Right lung (tissue), 5 donors: ENCODE data around the gene CDS1. TPM values are rescaled to one million over a fixed set of nuclear protein-coding genes. Genes with fewer than 3 reads are reported as not detected.
"Not testable (repeated sequence)": the region's sequence is repeated elsewhere in the genome, so short reads cannot be mapped to it uniquely, and the experiment has no call there.

Experiments used
- DNase-seq, 2 donors: peaks; one replicate each; pipeline ENCODE4 v3.0.0-alpha.2; 2013
- polyA plus RNA-seq, 5 donors: library from polyadenylated mRNA; unstranded; fragments of 120-200 nt; gene quantifications; one replicate each; pipeline versions ENCODE4 v1.2.1 to v1.2.3, GENCODE V29; 2013; ENCODE audit warnings: inconsistent platforms in 1 of 5, low replicate concordance in 1 of 5; ENCODE audit not compliant: insufficient read length in 5 of 5, insufficient read depth in 1 of 5

CDS1 gene
- polyA plus RNA-seq, 5 donors: 12.0 to 20.2 (median 16.5) TPM

DNA sequence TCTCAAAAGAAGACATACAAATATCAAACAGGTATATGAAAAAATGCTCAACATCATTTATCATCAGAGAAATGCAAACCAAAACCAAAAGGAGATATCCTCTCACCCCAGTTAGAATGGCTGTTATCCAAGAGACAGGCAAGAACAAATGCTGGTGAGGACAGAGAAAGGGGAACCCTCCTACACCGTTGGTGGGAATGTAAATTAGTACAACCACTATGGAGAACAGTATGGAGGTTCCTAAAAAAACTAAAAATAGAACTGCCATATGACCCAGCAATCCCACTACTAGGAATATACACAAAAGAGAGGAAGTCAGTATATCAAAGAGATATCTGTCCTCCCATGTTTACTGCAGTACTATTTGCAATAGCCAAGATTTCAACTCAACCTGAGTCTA, 83.5 kb downstream of the CDS1 start:
- no peak for DNase-seq

DNA sequence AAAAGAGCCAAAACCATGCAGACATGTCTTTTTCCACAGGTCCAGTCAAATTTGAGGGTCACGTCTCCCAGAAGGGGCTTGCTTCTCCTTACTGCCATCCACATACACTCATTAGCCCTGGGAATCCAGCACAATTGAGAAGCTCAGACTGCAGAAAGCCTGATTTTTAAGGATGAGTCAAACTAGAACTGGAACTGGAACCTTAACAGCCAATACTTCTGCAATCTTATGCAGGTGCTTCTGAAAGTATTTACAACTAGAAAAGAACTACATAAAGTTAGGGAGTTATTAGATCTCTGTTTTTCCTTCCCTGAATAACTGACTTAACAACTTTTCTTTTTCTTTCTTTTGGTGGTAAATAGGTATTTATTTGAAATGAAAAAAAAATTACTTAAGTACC, 86.3 kb downstream of the CDS1 start:
- no peak for DNase-seq

DNA sequence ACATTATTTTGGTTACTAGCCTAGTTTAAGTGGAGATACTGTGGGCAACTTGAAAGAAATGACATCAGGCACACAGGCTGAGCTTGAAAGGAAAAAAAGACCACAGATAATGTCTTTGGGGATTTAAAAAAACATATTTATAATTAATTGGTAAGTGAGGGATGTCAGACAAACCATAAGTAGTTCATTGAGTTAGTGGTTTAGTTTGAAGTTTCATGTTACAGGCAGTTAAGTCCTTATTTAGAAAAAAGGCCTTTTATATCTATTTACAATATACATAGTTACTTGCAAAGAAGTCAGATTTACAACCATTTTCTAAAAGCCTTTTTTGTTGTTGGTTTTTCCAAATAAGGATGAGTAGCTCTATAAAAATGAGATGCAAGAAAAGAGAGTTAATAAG, 89.2 kb downstream of the CDS1 start:
- DNase-seq: no peak

DNA sequence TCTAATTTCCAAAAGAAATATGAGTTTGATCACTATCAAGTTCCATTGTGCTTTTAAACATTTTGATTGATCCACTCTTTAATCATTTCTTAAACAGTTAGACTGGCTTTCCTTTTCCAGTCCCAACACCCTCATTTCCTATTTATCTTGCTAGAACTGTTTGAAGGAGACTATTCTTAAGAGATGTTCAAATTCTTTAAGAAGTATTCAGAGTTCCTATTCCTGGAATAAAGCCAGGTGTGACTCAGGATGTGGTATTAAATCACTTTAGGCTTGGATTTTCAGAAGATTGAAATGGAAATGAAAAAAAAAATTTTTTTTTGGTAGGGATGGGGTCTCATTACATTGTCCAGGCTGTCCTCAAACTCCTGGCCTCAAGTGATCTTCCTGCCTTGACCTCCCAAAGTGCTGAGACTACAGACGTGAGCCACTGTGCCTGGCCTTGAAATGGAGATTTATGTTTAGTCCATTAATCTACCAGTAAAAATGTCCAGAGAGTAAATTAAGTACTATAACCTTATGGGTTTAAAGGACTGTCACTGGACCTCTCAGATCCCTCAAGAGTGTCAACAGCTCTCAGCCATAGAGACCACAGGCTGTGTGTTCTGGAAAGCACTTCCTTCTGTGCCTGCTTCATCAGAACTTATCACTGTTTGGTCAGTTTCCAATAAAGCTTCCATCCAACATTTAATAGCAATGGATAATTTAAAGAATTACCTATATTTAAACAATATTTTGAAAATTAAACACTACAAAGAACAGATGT, 90.7 kb downstream of the CDS1 start:
- no peak for DNase-seq

DNA sequence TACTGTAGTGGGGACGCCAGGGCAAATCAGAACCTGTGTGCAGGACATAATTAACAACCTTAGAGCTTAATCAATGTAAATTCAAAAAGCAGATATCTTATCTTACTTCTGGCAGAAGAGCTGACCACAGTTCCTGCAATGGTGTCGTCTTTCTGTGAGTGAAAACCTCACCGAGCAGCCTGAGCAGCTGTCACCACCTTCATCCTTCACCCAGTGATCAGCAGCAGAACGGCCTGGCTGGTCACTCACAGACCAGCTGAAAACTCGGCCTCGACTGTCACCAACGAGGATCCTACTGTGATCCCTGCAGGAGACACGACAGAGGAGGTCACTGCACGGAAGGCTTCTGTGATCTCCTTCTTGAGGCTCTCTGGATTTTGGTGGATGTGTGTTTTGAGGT, 94.2 kb downstream of the CDS1 start:
- no peak for DNase-seq

DNA sequence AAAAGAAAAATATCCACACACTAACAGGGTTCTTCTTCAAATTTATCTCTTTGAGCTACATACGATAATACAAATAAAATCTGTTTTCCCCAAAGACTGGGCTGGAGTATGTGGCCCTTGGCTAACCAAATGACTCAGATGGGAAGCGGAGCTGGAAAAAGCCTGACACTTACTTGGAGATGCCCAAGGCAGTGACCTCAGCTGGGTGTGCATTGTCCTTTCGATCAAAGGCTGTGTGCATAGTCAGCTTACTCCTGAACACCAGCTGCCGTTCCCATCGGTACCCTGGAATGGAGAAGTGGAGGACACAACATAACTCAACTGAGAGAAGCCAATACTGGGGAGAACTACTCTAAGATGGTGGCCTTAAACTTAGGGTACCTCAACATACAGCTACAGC, 95.1 kb downstream of the CDS1 start:
- no peak for DNase-seq

DNA sequence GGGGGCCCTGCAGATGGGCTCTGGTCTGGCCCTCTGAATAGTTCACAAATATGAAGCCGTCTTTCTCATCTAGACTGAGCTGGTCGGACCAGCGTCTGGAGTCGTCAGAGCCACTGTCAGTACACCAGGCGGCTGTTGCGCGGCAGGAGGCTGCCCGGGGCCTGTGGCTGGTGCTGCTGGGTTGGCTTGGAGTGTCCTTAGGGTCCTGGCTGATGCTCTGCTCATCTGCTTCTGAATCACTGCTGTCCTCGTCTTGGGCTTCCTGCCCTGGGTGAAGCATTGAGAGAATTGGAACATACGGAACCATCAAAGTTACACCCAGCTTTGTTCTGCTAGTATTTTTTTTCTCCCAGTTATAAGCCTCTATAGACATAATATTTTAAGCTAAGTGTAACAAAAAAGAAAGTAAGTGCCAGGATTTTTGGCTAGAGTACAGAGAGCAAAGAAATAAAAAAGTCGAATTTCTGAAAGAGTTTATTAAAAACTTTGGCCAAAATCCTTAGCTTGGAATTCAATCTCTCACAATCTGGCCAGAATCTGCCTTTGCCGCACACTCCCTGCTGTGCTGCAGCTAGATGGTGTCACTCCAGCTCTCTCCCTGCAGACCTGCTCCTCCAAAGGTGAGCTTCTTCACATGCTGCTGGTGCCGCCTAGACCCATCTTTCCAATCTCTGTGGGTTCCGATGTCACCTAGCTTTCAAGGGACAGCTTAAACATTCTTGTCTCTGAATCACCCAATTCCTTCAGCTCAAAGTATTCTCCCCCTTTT, 96.2 kb downstream of the CDS1 start:
- DNase-seq: no peak

DNA sequence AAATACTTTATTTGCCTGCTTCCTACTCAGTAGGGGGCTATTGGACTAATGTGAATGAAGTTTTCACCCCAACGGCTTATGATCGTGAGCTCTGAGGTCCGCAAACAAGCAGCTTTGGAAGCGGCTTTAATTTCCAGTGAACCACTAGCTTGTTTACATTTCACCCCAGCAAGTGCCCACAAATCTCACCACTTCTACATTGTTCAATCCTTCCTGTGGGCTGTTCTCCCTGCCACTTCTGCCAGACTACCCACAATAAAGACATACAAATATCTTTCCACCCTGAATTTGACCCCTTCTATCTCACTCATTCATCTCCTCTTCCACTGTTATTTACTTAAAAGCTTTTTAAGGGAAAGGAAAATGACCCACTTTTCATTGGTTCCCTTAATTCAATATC, 98.0 kb downstream of the CDS1 start:
- no peak for DNase-seq

DNA sequence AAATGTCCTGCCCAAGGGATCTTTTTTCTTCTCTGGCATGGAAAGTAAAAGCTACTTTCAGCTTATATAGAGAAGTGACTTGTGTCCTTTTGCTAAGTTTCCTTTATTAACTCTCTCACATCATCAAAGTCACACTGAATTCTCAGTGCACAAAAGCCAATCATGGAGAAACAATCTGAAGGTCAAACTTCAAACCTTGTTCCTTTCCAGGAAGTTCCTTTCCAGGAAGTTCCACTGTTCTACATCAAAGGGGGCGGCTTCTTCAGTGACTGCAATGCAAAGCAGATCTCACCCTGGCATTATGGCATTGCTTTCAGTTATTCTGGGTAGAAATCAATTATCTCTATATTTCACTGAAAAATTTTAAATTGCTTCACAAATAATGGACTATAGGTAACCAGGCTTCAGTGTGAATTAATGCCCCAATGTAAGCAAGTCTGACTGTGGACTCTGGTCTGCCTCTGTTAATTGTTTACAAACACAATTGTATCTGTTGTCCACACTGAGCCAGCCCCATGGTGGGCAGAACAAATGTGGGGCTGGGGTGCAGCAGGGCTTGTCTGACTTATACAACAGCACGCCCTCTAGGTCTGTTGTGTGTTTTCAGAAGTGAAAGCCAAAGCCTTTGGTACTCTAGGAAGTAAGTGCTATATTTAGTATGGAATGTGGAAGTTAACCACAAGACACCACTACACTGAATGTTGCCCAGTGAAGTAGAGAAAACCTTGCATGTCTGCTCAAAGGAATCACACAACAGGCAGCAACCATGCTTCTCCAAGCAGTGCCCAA, 98.8 kb downstream of the CDS1 start:
- DNase-seq: peak; percentile 8 to 10

DNA sequence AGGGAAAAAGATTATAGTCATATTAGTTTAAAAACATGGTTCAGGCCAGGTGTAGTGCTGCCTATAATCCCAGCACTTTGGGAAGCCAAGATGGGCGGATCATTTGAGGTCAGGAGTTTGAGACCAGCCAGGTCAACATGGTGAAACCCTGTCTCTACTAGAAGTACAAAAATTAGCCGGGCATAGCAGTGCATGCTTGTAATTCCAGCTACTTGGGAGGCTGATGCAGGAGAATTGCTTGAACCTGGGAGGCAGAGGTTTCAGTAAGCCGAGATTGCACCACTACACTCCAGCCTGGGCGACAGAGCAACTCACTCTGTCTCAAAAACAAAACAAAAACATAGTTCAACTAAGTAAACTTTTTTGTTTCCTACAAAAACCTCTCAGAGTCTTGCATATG, 99.7 kb downstream of the CDS1 start:
- DNase-seq: not testable (repeated sequence)

DNA sequence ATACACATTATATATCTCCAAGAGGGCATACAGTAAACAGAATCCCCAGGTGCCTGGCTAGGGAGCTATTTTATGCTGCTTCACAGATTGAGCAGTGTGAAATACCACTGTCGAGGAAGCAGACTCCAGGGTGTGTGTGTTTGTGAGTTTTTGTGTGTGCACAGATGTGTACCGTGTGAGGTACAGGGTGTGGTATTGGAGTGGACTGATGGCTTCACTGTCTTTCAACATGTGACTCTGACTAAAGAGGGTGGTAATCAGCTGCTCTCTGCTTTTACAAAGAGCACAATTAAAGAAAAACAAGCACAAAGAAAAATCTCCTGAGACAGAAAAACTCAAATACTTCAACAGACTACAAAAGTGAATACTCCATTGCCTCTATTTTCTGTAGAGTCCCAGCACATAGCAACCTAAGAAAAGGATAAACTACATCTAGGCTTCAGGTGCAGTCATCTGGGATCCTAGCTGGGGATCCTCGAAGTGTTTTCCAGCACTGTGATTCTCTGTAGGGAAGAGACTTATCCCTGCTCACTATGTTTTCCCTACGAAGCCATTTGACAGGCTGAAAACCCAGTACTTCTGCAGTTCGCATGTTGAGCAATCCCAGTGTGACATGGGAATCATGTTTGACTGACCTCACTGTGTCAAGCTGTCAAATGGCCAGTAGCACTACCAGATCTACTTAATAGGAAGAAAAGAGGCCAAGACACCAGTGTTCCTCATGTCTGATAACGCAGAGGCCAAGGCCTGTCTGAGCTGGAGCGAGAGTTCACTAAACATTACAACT, 100.3 kb downstream of the CDS1 start:
- no peak for DNase-seq

DNA sequence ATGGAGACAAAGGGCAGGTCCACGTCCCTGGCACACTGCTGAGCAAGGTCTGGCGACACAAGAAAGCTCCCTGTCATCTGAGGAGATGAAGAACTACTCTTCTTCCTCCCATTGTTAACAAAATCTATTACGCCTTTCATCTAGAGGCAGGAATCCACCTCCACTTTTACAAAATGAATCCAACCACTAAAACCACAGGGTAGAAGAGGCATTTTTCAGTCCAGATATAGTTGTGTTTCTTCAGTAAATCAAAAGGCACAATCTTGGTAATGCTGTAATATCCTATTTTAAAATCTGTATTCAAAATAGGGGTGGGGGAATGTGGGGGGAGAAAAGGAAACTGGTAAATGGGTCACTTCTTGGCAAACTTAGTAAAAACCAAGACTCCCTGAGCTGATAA, 101.4 kb downstream of the CDS1 start:
- DNase-seq: no peak

DNA sequence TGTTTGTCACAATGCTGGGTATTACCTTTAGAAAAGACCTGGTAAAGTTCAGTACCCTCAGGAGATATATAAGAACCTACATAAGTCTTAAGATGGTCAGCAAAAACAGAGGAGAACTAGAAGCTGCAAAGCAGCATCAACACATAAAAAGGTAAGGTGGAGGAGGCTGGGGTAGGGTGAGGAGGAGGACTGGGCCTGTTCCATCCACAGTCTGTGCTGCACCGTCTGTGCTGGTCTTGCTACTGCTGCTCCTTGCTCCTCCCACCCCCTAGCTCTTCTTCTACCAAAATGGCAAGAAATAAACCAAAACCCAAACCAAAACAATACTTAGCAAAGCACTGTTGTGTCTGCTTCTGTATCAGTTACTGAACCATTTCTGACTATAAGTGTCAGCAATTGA, 102.2 kb downstream of the CDS1 start:
- no peak for DNase-seq

DNA sequence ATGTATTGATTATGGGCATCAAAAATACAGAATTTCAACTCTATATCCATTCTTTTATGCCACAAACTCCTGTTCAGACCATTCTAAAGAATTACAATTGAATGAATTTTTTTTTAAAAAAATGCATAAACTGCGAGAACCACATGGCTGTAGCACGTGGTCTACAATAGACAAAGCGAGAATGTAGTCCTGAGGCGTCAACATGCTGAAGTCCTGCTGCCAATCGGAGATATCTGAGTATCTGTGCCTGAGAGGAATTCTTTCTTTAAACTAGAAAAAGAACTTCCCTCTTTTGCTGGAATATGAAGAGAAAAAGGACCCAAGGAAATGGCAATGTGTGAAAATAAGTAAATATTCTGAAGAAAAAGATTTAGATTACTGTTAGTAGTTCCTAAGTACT, 105.7 kb downstream of the CDS1 start:
- no peak for DNase-seq

DNA sequence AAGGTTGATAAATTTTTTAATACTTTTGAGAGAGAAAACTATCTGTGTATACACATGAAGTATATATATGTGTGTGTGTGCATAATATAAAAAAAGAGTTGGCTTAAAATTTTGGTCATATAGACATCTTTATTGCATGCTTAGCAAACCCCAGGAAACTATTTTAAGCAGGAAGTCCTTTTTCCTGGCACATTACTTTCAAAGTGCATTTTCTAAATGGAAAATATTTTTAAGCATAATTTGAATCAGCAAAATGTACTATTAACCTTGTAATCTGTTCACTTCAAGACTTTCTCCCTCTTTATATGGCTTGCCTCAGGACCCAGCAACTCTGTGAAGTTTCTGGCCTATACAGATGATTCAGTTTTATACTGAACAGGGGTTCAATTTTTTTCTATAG, 106.3 kb downstream of the CDS1 start:
- no peak for DNase-seq

DNA sequence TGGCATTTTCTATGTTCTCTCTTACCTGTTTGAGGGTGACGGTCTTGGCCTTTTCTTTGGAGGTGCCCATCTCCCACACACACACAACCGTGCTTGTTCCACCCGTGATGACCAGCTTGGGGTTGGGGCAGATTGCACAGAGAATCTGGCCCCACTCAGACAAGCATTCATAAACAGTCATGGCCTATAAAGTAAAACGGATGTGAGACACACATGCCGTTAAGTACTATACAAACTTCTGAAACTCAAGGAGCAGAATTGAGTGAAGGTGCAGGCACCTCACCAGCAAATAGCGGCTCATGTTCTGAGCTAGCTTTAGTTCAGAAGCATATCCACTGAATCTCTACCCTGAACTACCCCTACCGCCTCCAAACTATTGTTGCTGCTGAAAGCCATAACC, 107.6 kb downstream of the CDS1 start:
- DNase-seq: no peak

DNA sequence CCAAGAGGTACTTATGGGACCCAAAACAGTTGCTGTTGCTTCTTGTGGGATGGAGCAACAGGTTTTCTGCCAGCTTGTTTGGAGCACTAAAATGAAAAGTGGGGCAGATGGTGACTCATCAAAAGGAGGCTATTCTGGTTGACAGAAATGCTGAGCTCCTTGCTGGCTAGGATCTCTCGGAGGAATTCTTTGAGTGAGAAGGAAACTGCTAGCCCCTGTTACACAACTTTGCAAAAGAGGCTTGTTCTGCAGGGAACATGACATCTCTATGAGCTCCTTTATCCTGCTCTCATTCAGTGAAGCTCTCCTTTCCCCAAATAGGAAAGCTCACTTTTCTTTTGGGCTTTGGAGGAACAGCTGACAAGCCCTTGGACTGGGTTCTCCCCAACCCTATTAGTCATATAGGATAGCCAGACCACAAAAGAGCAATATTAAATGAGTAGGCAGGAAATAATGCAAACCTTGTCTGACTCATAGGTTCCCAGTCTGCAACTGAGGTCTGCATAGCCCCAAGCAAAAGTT, 108.3 kb downstream of the CDS1 start:
- no peak for DNase-seq

DNA sequence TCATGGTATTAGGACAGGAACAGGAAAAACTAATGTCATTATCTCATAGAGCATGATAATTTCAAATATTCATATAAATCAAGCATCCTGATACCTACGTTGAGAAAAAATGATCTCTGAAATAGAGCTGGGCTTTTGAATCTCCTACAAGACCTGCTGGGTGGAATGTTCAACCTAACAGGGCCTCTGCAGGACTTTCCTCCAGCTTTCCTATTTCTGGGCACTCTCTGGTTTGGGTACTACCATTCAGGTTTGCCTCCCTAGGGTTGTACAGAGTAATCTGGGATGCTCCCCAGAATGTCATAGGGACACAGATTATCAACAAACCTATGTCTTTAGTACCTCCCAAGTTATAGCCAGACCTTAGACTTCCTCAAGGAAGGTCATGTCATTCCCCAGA, 108.9 kb downstream of the CDS1 start:
- DNase-seq: no peak

DNA sequence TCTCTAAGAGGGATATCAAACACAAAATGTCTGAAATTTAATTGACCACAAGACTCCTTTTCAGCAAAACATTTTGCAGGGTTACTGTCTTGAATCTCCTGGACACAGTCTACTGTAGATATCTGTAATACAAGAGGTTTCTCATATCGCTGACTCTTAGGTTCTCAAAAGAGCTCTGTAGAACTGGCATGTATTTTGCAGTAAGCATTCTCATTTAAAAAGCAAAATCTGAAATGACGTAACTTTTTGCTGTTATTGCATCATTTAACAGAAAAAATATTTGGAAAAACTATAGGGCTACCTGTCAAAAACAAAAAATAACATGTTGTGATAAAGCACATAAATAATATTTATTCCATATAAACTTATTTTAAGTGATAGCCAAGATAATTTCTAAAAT, 114.2 kb downstream of the CDS1 start:
- DNase-seq: no peak

DNA sequence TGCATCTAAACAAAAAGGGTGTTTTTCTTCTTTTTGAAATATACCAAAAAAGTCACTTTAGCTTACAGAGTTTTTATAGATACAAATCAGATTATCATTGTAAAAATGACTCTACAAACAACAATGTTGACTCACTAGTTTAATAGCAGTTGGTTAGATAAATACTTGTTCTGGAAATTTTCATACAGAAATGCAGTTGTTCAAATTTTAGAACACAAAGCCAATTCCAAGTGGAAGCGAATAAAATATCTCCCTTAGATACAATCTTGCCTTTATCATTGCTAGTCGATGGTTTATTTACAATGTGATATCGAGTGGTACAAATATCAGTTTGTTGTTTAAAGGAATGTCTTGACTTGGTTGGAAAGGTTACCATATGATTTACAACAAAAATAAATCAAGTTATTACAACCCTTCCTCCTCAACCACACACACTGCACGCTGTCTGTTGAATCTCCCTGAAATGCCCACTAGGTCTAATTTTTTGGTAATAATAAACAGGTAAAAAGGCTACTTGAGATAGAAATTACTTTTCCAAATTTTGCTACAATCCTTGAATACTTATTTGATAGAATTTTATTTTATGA, 114.8 kb downstream of the CDS1 start:
- no peak for DNase-seq

DNA sequence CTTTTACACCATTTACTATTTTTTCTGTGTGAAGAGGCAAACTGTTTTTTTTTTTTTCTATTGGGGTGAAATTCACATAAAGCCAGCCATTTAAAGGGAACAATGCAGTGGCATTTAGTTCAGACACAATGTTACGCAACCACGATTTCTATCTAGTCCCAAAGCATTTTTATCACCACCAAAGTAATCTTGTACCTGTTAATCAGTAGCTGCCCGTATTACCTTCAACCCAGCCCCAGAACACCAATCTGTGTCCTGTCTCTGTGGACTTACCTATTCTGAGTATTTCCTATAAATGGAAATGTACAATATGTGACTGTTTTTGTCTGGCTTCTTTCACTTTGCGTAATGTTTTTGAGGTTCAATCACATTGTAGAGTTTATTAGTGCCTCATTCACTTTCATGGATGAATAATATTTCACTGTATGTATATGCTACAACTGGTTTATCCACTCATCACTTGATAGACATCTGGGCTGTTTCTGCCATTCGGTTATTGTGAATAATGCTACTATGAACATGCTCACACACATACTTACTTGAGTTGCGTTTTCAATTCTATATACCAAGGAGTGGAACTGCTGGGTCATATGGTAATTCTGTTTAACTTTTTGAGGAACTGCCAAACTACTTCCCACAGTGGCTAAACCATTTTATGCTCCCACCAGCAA, 116.2 kb downstream of the CDS1 start:
- no peak for DNase-seq
